C4-2B (cell line): Measurements from ENCODE around the gene CYSRT1.

Experiments used
- CTCF ChIP-seq: fragments of 450-650 bp; conservative IDR thresholded peaks from 2 replicates; pipeline ENCODE4 v1.5.1; 2017; ENCODE audit warnings: mild to moderate bottlenecking
- ZFX ChIP-seq: fragments of 450-650 bp; IDR thresholded peaks from 2 replicates; pipeline ENCODE4 v1.6.1; 2017

- TF ChIP-seq CTCF (peak; percentile 92), ZFX (no peak)
Observed at GRCh38 chr9:137176302-137177182, 48.4 kb upstream of the CYSRT1 start.
